ENCODE data around the gene EIF4H.

DNA sequence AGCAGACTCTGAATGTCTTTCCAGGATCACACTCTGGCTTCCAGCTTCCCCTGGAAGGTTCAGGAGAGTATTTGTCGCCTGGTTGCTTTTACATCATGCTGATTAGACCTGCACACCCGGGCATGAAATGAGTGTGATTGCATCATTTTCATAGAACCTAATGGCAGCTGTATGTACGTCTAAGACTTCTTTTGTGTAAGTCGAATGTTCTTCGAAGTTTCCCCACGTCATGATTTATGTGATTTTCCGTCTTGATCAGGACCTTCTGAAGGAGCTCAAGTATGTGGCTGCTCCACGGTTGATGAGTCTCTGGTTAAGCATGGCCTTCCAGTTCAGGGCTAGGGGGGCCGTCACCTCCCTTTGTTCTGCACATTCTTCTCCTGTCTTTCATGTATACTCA is 4.5 kb downstream of the EIF4H start:
- TF ChIP-seq POLR2AphosphoS5 (IDR thresholded peaks at IDR 0.05; ENCODE audit: borderline replicate concordance, low read depth, low read length) (no peak), EZH2 (IDR thresholded peaks at IDR 0.05) (no peak), FOXP2 (optimal IDR thresholded peaks at IDR 0.05; ENCODE audit: control extremely low read depth, extremely low read length, insufficient read depth) (no peak)

All from SK-N-MC (cell line).